ENCODE results near the gene PHACTR2. TPM values are rescaled to one million over a fixed set of nuclear protein-coding genes. Genes with fewer than 3 reads are reported as not detected.

The PHACTR2 gene
- total RNA-seq, 2 donors from 2014 or later, result 164 to 222 TPM

DNA sequence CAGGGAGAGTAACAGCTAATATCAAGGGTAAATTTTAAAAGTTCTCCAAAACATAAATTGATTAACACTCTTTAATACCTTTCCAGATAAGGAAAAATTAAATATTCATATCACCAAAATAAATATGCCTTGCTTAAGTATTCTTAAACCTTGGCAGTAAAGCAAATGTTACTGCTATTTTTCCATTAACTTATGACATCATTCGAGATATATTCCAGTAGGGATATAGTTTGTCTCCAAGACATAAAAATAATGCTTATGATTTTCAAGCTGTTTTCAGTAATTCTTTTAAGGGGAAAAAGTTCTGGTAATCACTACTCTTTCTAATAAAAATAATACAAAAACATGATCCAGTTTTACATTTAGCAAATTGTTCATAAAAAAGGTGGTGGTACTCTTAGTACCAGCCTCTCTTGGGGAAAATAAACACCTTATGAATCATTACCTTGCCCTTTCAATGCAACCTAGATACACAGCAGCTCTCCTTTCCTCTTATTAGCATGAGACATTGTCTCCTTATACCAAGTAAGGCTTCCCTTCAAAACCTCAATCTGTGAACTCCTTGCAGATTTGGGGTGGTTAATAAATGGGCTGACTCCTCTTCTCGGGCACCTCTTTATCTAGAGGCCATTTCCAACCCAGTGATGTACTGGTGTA is 133.9 kb downstream of the PHACTR2 start:
- Mint-ChIP-seq H3K4me1 (no peaks in the 10 kb centered on the region), H3K9me3 (no peaks in the 10 kb centered on the region)
- TF ChIP-seq, protein P1, sequence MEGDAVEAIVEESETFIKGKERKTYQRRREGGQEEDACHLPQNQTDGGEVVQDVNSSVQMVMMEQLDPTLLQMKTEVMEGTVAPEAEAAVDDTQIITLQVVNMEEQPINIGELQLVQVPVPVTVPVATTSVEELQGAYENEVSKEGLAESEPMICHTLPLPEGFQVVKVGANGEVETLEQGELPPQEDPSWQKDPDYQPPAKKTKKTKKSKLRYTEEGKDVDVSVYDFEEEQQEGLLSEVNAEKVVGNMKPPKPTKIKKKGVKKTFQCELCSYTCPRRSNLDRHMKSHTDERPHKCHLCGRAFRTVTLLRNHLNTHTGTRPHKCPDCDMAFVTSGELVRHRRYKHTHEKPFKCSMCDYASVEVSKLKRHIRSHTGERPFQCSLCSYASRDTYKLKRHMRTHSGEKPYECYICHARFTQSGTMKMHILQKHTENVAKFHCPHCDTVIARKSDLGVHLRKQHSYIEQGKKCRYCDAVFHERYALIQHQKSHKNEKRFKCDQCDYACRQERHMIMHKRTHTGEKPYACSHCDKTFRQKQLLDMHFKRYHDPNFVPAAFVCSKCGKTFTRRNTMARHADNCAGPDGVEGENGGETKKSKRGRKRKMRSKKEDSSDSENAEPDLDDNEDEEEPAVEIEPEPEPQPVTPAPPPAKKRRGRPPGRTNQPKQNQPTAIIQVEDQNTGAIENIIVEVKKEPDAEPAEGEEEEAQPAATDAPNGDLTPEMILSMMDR (conservative IDR thresholded peaks at IDR 0.05), result no peak

DNA sequence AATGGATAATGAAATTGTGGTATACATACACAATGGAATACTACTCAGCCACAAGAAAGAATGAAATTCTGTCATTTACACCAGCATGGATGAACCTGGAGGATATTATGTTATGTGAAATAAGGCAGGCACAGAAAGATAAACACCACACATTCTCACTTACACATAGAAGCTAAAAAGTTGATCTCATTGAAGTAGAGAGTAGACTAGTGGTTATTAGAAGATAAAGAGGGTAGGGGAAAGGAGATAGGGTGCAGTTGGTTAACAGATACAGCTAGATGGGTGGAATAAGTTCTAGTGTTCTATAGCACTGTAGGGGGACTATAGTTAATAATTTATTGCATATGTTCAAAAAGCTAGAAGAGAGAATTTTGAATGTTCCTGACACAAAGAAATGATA is 139.9 kb downstream of the PHACTR2 start:
- no peak for DNase-seq
- TF ChIP-seq, protein P1 (conservative IDR thresholded peaks at IDR 0.05), result no peak
- Histone ChIP-seq H3K27me3 (ENCODE audit: control insufficient read depth, insufficient read depth, low read length, poor library complexity, severe bottlenecking) (no peaks in the 10 kb centered on the region), H3K4me1 (ENCODE audit: control insufficient read depth, insufficient read depth, low read length) (no peaks in the 10 kb centered on the region), H3K36me3 (ENCODE audit: control insufficient read depth, insufficient read depth, low read length) (peaks cover 78% of the 10 kb centered on the region), H3K9ac (ENCODE audit: extremely low read depth, low read length, poor library complexity, severe bottlenecking) (no peak overlapping the region), H3K4me3 (ENCODE audit: low read length) (no peak overlapping the region), H3K27ac (ENCODE audit: low read depth, low read length) (no peak overlapping the region), H3K9me3 (ENCODE audit: control insufficient read depth, low read length) (peaks cover 21% of the 10 kb centered on the region)
- Mint-ChIP-seq H3K27ac (no peak overlapping the region), H3K4me1 (no peaks in the 10 kb centered on the region), H3K4me3 (no peak overlapping the region), H3K9me3 (no peaks in the 10 kb centered on the region), H3K36me3 (ENCODE audit: low read depth) (peaks cover 62% of the 10 kb centered on the region), H3K27me3 (ENCODE audit: insufficient read depth) (no peaks in the 10 kb centered on the region)

More for the DNA sequence above, 133.9 kb downstream of the PHACTR2 start:
- 92 to 100% methylated on average over 1 to 2 of the region's 2 CpGs for WGBS, 2 experiments (ENCODE audit: insufficient coverage in 1 of 2, insufficient read length in 1 of 2)
- Histone ChIP-seq H3K27ac (ENCODE audit: low read depth, low read length) (no peak overlapping the region), H3K4me1 (ENCODE audit: control insufficient read depth, insufficient read depth, low read length) (no peaks in the 10 kb centered on the region), H3K9ac (ENCODE audit: extremely low read depth, low read length, poor library complexity, severe bottlenecking) (no peak overlapping the region), H3K27me3 (ENCODE audit: control insufficient read depth, insufficient read depth, low read length, poor library complexity, severe bottlenecking) (no peaks in the 10 kb centered on the region), H3K9me3 (ENCODE audit: control insufficient read depth, low read length) (peaks cover 13% of the 10 kb centered on the region), H3K4me3 (ENCODE audit: low read length) (no peak overlapping the region), H3K36me3 (ENCODE audit: control insufficient read depth, insufficient read depth, low read length) (peaks cover 86% of the 10 kb centered on the region)
- Mint-ChIP-seq H3K36me3 (ENCODE audit: low read depth) (peaks cover 72% of the 10 kb centered on the region), H3K27me3 (ENCODE audit: insufficient read depth) (no peaks in the 10 kb centered on the region), H3K27ac (no peak overlapping the region), H3K4me3 (no peak overlapping the region)
- DNase-seq, result no peak

DNA sequence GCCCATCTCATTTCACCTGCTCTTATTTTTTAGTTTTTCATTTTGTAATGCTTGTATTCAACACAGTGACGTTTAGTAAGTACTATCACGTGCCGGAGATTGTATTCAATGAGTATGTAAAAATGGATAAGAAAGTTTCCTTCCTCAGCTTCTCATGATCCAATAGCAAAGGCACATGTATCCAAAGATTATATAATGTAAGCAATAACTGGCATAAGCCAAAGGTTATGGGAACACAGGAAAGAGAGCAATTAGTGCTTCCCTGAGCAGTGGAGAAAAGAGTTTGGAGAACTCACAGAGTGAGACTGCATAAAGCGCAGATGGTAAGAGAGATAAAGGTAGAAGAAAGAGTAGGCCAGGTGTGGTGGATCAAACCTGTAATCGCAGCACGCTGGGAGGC is 143.6 kb downstream of the PHACTR2 start:
- no peaks in the 10 kb centered on the region for H3K27me3 Mint-ChIP-seq (ENCODE audit: insufficient read depth)
- no peak overlapping the region for H3K27ac Mint-ChIP-seq
- TF ChIP-seq, protein P1 (conservative IDR thresholded peaks at IDR 0.05), result no peak
- Histone ChIP-seq H3K27ac (ENCODE audit: low read depth, low read length) (no peak overlapping the region), H3K4me3 (ENCODE audit: low read length) (no peak overlapping the region), H3K4me1 (ENCODE audit: control insufficient read depth, insufficient read depth, low read length) (no peaks in the 10 kb centered on the region), H3K27me3 (ENCODE audit: control insufficient read depth, insufficient read depth, low read length, poor library complexity, severe bottlenecking) (no peaks in the 10 kb centered on the region), H3K36me3 (ENCODE audit: control insufficient read depth, insufficient read depth, low read length) (peaks cover 83% of the 10 kb centered on the region), H3K9ac (ENCODE audit: extremely low read depth, low read length, poor library complexity, severe bottlenecking) (no peak overlapping the region), H3K9me3 (ENCODE audit: control insufficient read depth, low read length) (peaks cover 14% of the 10 kb centered on the region)
- H3K4me3 Mint-ChIP-seq, result no peak overlapping the region
- DNase-seq, result no peak
- no peaks in the 10 kb centered on the region for H3K4me1 Mint-ChIP-seq
- 97 to 100% methylated on average over 1 to 6 of the region's 6 CpGs for WGBS, 2 experiments (ENCODE audit: insufficient coverage in 1 of 2, insufficient read length in 1 of 2)
- H3K9me3 Mint-ChIP-seq, result no peaks in the 10 kb centered on the region
- peaks cover 57% of the 10 kb centered on the region for H3K36me3 Mint-ChIP-seq (ENCODE audit: low read depth)

Data from endodermal cell (in vitro differentiated cells).